SK-N-MC (cell line): ENCODE data around the gene CACNB2.
"Not testable (repeated sequence)": the region's sequence is repeated elsewhere in the genome, so short reads cannot be mapped to it uniquely, and the experiment has no call there.

Experiments used
- DNase-seq: peaks from one replicate; pipeline ENCODE4 v3.0.0-alpha.2; 2011; ENCODE audit warnings: low read depth, low spot score
- H3K27ac ChIP-seq: fragments of 200-600 bp; sonication (generic); 2 replicates; pipeline ENCODE4 v1.5.1; 2016; ENCODE audit warnings: mixed run types
- H3K36me3 ChIP-seq: fragments of 200-600 bp; sonication (generic); 2 replicates; pipeline ENCODE4 v1.6.1; 2017; ENCODE audit warnings: antibody characterized with exemption, low read length, mixed read lengths; ENCODE audit not compliant: insufficient read depth
- H3K4me3 ChIP-seq: fragments of 200-600 bp; sonication (generic); 2 replicates; pipeline ENCODE4 v1.5.1; 2016
- H3K9ac ChIP-seq: fragments of 200-600 bp; sonication (generic); 2 replicates; pipeline ENCODE4 v1.8.0; 2017; ENCODE audit warnings: mixed run types, mixed read lengths; ENCODE audit not compliant: insufficient read length
- H3K9me3 ChIP-seq: fragments of 200-600 bp; sonication (generic); 2 replicates; pipeline ENCODE4 v1.6.1; 2017; ENCODE audit warnings: low read depth, mild to moderate bottlenecking, antibody characterized with exemption, low read length, moderate library complexity, mixed read lengths
- EZH2 ChIP-seq: fragments of 200-600 bp; sonication (generic); IDR thresholded peaks from one replicate; pipeline ENCODE4 v1.6.1; 2017; ENCODE audit warnings: antibody characterized with exemption
- FOXP2 ChIP-seq: optimal IDR thresholded peaks from 2 replicates; pipeline ENCODE3; 2011; ENCODE audit warnings: mild to moderate bottlenecking, moderate library complexity; ENCODE audit not compliant: insufficient read depth; ENCODE audit errors: extremely low read length, control extremely low read depth
- POLR2AphosphoS5 ChIP-seq: IDR thresholded peaks from 2 replicates; pipeline ENCODE4 v1.6.1; 2012; ENCODE audit warnings: mild to moderate bottlenecking, low read depth, low read length, borderline replicate concordance

The CACNB2 gene

GRCh38 chr10:18438361-18439126, 298.3 kb downstream of the CACNB2 start:
- no peak overlapping the region for H3K9ac ChIP-seq
- H3K27ac ChIP-seq, result no peak overlapping the region
- H3K9me3 ChIP-seq, result no peaks in the 10 kb centered on the region
- TF ChIP-seq FOXP2 (no peak), POLR2AphosphoS5 (no peak), EZH2 (no peak)
- H3K4me3 ChIP-seq, result no peak overlapping the region
- H3K36me3 ChIP-seq, result no peaks in the 10 kb centered on the region
- DNase-seq, result no peak

GRCh38 chr10:18439601-18440000, 299.4 kb downstream of the CACNB2 start:
- H3K9me3 ChIP-seq, result no peaks in the 10 kb centered on the region

GRCh38 chr10:18445635-18446034, 305.4 kb downstream of the CACNB2 start:
- not testable (repeated sequence) for DNase-seq, H3K9ac ChIP-seq, H3K36me3 ChIP-seq, H3K4me3 ChIP-seq, H3K27ac ChIP-seq, H3K9me3 ChIP-seq

More at GRCh38 chr10:18439601-18440000, 299.4 kb downstream of the CACNB2 start:
- no peak for DNase-seq
- TF ChIP-seq EZH2, result no peak
- no peak for TF ChIP-seq POLR2AphosphoS5
- no peak for TF ChIP-seq FOXP2
- Histone ChIP-seq H3K4me3 (no peak overlapping the region), H3K9ac (no peak overlapping the region), H3K27ac (no peak overlapping the region), H3K36me3 (no peaks in the 10 kb centered on the region)

- no peak overlapping the region for H3K27ac ChIP-seq
- TF ChIP-seq EZH2 (no peak), POLR2AphosphoS5 (no peak), FOXP2 (no peak)
- no peaks in the 10 kb centered on the region for H3K36me3 ChIP-seq
- H3K4me3 ChIP-seq, result no peak overlapping the region
- H3K9me3 ChIP-seq, result no peaks in the 10 kb centered on the region
- no peak for DNase-seq
- no peak overlapping the region for H3K9ac ChIP-seq
Measured at GRCh38 chr10:18446205-18446604, 306.0 kb downstream of the CACNB2 start.

- H3K36me3 ChIP-seq, result no peaks in the 10 kb centered on the region
- H3K4me3 ChIP-seq, result no peak overlapping the region
- no peak for TF ChIP-seq POLR2AphosphoS5
- TF ChIP-seq FOXP2, result no peak
- TF ChIP-seq EZH2, result no peak
- no peak for DNase-seq
- H3K27ac ChIP-seq, result no peak overlapping the region
- H3K9me3 ChIP-seq, result no peaks in the 10 kb centered on the region
- H3K9ac ChIP-seq, result no peak overlapping the region
Measured at GRCh38 chr10:18449611-18450026, 309.4 kb downstream of the CACNB2 start.

- no peak for DNase-seq
- Histone ChIP-seq H3K36me3 (no peaks in the 10 kb centered on the region), H3K4me3 (no peak overlapping the region), H3K27ac (no peak overlapping the region), H3K9ac (no peak overlapping the region), H3K9me3 (no peaks in the 10 kb centered on the region)
- TF ChIP-seq FOXP2 (no peak), EZH2 (no peak), POLR2AphosphoS5 (no peak)
Measured at GRCh38 chr10:18450298-18450697, 310.1 kb downstream of the CACNB2 start.

- no peaks in the 10 kb centered on the region for H3K9me3 ChIP-seq
- H3K27ac ChIP-seq, result no peak overlapping the region
- H3K4me3 ChIP-seq, result no peak overlapping the region
- no peak for TF ChIP-seq POLR2AphosphoS5
- TF ChIP-seq EZH2, result no peak
- TF ChIP-seq FOXP2, result no peak
- H3K36me3 ChIP-seq, result no peaks in the 10 kb centered on the region
- peak; percentile 37 for DNase-seq
- no peak overlapping the region for H3K9ac ChIP-seq
Measured at GRCh38 chr10:18455086-18455884, 315.1 kb downstream of the CACNB2 start.

- Histone ChIP-seq H3K27ac (no peak overlapping the region), H3K9me3 (no peaks in the 10 kb centered on the region), H3K36me3 (no peaks in the 10 kb centered on the region), H3K4me3 (no peak overlapping the region), H3K9ac (no peak overlapping the region)
- no peak for TF ChIP-seq POLR2AphosphoS5
- no peak for TF ChIP-seq EZH2
- TF ChIP-seq FOXP2, result no peak
- DNase-seq, result no peak
Measured at GRCh38 chr10:18456984-18457383, 316.8 kb downstream of the CACNB2 start.

GRCh38 chr10:18460032-18460431, 319.8 kb downstream of the CACNB2 start:
- no peak for TF ChIP-seq EZH2
- TF ChIP-seq FOXP2, result no peak
- no peak for TF ChIP-seq POLR2AphosphoS5
- no peak overlapping the region for H3K9ac ChIP-seq
- H3K36me3 ChIP-seq, result no peaks in the 10 kb centered on the region
- H3K4me3 ChIP-seq, result no peak overlapping the region
- DNase-seq, result no peak
- no peaks in the 10 kb centered on the region for H3K9me3 ChIP-seq
- H3K27ac ChIP-seq, result no peak overlapping the region
